ENCODE measurements around the gene KLF11. TPM values are rescaled to one million over a fixed set of nuclear protein-coding genes. Genes with fewer than 3 reads are reported as not detected.

Gene KLF11
- total RNA-seq, 2 donors from 2014 or later = 38.0 to 44.5 TPM

DNA sequence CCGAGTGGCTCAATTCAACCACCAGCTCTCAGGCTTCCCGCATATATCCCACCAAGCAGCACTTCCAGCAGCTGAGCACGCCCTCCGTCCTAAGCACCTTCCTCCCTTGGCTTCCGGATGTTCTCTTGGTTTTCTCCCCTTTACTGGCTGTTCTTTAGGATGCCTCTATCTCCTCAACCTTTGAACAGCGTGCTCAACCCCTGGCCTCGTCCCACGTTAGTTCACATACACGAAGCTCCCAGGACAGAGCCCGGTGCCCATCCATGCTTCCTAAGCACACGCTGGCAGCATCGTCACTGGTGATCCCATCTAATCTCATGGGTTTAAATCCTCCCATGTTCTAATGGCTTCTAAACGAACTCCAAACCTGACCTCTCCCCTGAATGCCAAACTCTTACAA lies 33.2 kb downstream of the KLF11 start:
- peaks cover 72% of the 10 kb centered on the region for H3K27me3 Mint-ChIP-seq
- no peak overlapping the region for H3K4me3 Mint-ChIP-seq
- H3K36me3 Mint-ChIP-seq (ENCODE audit: low read depth) = peaks cover 5% of the 10 kb centered on the region
- DNase-seq (no peak), ATAC-seq (no peak)
- no peaks in the 10 kb centered on the region for H3K9me3 ChIP-seq (ENCODE audit: control insufficient read depth, low read length, poor library complexity, severe bottlenecking)
- no peak overlapping the region for H3K27ac Mint-ChIP-seq
- H3K4me1 Mint-ChIP-seq = peaks cover 27% of the 10 kb centered on the region

DNA sequence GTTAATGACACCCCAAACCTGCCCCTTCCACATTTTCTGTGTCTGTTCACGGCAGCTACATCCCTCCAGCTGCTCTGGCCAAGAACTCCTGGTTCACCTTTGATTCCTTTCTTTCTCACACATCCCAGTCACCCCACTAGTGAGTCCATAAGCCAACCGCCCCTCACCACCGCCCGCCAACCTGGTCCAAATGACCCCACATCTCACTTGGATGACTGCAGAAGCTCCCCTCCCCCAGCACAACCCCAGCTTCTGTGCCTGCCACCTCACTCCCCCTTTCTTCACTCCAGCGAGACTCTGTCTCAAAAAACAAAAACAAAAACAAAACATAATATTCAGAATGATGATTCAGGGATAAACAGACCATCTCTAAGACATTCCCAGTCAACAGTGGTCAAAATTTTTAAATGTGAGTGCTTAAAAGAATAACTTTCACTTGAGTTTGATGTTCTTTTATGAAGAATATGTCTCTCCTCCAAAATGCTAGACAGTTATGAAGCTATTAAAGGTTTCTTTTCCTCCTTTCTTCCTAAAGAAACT lies 33.7 kb downstream of the KLF11 start:
- ATAC-seq (no peak), DNase-seq (no peak)
- Mint-ChIP-seq H3K36me3 (ENCODE audit: low read depth) (peaks cover 5% of the 10 kb centered on the region), H3K4me1 (peaks cover 27% of the 10 kb centered on the region), H3K27me3 (peaks cover 77% of the 10 kb centered on the region), H3K4me3 (no peak overlapping the region), H3K27ac (no peak overlapping the region)
- H3K9me3 ChIP-seq (ENCODE audit: control insufficient read depth, low read length, poor library complexity, severe bottlenecking) = no peaks in the 10 kb centered on the region

DNA sequence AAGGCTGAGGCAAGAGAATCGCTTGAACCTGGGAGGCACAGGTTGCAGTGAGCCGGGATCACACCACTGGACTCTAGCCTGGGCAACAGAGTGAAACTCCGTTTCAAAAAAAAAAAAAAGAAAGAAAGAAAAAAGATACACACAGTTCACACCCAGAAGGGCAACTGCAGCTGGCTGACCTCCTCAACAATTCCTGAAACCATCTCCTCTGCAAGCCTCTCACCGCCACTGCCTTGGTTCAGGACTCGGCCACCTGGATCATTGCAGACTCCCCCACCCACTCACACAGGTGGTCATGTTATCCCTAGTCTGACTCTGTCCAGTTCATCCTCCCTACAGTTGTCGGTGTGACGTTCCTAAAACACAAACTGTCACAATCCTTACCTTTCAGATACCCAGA lies 34.7 kb downstream of the KLF11 start:
- DNase-seq (no peak), ATAC-seq (no peak)
- H3K9me3 ChIP-seq (ENCODE audit: control insufficient read depth, low read length, poor library complexity, severe bottlenecking) = no peaks in the 10 kb centered on the region
- peaks cover 5% of the 10 kb centered on the region for H3K36me3 Mint-ChIP-seq (ENCODE audit: low read depth)
- H3K4me3 Mint-ChIP-seq = peak overlapping the region; percentile 86
- peaks cover 77% of the 10 kb centered on the region for H3K27me3 Mint-ChIP-seq
- peaks cover 21% of the 10 kb centered on the region for H3K4me1 Mint-ChIP-seq
- no peak overlapping the region for H3K27ac Mint-ChIP-seq

DNA sequence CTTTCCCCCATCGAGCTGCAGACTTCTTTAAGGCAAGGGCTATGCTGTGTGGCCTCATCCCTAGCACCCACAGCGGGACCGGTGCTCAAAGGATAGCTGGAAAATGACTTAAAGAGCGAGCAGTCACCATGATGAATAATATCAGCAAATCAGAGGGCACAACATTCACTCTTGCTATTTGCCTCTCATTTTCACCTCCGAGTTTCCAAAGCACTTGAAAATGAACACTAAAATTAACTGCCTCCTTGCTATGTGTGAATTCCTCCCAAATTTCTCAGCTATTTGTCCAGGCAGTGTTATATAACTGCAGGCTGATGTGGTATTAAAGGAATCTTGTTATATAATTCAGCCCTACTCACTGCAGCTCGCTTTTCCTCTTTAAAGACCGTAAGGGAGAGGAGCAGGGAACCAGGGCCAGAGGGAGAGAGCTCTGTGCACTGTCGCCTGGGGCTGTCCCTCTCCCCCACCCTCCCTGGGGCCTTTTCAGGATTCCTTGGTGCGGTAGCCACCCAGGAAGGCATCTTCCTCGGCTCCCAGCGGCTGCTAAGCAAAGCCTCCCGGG lies 35.4 kb downstream of the KLF11 start:
- Mint-ChIP-seq H3K36me3 (ENCODE audit: low read depth) (peaks cover 5% of the 10 kb centered on the region), H3K27ac (peak overlapping the region; percentile 24), H3K4me3 (peak overlapping the region; percentile 86), H3K27me3 (peaks cover 80% of the 10 kb centered on the region), H3K4me1 (peaks cover 22% of the 10 kb centered on the region)
- peak; percentile 2 for ATAC-seq
- no peaks in the 10 kb centered on the region for H3K9me3 ChIP-seq (ENCODE audit: control insufficient read depth, low read length, poor library complexity, severe bottlenecking)
- DNase-seq = no peak

DNA sequence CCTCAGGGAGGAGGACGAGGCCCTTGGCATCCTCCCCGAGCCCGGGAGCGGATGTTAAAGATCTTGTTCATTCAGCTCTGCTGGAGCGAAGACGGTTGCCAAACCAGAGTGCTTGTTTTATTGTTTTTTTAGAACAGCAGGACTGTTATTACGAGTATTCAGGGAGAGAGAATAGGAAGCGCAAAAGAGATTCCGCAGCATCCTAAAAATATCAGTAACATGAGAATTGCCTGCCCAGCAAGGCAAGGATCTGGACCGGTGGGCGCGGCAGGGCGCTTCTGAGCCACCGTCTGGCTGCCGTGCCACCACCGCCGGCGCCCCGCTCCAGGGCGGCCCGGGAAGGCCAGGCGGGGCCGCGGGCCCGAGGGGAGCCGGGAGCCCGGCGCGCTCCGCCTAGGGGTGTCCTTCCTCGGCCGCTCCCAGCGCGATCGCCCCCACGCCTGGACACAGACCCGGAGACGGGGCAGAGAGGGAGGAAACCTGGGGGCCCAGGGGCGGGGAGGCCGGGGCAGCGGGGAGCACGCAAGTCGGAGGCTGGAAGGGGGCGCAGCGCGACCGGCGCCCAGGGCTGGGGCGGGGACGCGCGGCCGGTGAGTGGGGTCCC lies 36.0 kb downstream of the KLF11 start:
- Mint-ChIP-seq H3K4me3 (peak overlapping the region; percentile 86), H3K36me3 (ENCODE audit: low read depth) (peaks cover 5% of the 10 kb centered on the region), H3K27ac (peak overlapping the region; percentile 24), H3K4me1 (peaks cover 23% of the 10 kb centered on the region), H3K27me3 (peaks cover 80% of the 10 kb centered on the region)
- DNase-seq = no peak
- peak; percentile 55 for ATAC-seq
- H3K9me3 ChIP-seq (ENCODE audit: control insufficient read depth, low read length, poor library complexity, severe bottlenecking) = no peaks in the 10 kb centered on the region

DNA sequence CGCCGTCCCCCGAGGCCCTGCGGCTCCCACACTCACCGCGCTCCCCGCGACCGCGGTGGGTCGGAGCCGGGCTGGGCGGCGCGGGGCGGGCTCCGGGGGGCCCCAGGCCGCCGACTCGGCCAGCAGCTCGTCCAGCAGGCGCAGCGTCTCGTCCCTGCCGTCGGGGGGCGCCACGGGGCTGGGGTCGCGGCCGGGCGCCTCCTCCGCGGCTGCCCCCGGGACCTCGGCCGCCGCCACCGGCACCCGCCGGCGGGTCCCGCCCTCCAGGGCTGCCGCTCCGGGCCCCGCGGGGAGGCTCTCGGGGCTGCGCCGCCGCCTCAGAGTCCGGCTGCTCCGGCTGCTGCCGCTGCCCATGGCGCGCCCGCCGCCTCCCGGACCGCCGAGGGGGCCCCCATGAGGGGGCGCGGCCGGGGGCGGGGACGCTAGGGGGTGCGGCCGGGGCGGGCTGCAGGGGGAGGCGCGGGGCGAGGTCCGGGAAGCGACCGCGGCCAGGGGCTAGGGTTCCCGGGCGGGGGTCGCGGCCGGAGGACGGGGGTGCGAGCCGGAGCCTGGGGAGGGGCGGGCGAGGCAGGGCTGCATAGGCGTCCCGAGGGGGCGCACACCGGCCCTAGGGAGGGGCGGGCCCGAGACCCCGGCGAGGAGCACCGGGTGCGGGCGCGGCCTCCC lies 36.7 kb downstream of the KLF11 start, which contains the start of gene CYS1:
CYS1 (minus strand) TSS at position 542 of the 666 bp plus-strand sequence; CDS start at position 354, 188 bp downstream.
- DNase-seq = no peak
- Mint-ChIP-seq H3K27me3 (peaks cover 78% of the 10 kb centered on the region), H3K4me3 (peak within 1 kb of the TSS; percentile 86), H3K27ac (peak within 1 kb of the TSS; percentile 24), H3K36me3 (ENCODE audit: low read depth) (peaks cover 5% of the 10 kb centered on the region), H3K4me1 (peaks cover 25% of the 10 kb centered on the region)
- H3K9me3 ChIP-seq (ENCODE audit: control insufficient read depth, low read length, poor library complexity, severe bottlenecking) = no peaks in the 10 kb centered on the region
- peak; percentile 24 for ATAC-seq

DNA sequence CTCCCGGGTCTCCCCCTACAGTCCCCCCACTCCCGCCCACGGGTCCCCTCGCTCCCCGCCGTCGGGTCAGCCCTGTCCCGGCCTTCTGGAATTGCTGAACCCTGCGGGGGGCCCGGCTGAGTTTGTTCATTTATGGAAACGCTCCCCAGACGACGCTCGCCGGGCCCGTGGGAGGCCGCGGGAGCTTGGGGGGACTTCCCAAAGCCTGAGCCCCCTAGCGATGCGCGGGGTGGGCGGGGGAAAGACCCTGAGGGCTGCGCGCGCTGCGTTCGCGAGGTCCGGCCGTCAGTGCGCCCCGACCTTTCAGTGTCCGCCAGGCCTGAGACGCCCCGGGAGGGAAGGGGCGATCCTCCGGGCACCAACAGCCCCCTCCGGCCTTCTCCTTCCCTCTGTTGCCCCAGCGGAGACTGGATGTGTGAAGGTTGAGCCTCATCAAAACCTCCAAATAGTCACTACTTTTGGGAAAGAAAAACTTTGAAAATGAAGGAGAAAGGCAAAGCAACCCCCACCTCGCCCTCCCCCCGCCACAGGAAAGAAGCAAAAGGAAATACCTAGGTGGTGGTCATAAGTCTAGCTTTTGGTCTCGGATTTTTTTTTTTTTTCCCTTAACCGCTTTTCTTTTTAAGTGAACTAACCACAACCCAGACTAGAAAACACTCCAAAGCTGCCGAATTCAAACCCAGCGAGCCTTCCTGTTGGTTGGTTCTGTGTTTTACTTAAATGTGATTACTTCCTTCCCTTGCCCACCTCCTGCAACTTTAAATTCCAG lies 37.4 kb downstream of the KLF11 start:
- Mint-ChIP-seq H3K27me3 (peaks cover 75% of the 10 kb centered on the region), H3K36me3 (ENCODE audit: low read depth) (peaks cover 5% of the 10 kb centered on the region), H3K27ac (peak overlapping the region; percentile 8), H3K4me1 (peaks cover 25% of the 10 kb centered on the region), H3K4me3 (peak overlapping the region; percentile 78)
- H3K9me3 ChIP-seq (ENCODE audit: control insufficient read depth, low read length, poor library complexity, severe bottlenecking) = no peaks in the 10 kb centered on the region
- peak; percentile 74 for ATAC-seq
- DNase-seq = peak in 1 of 3 donors; percentile 10

DNA sequence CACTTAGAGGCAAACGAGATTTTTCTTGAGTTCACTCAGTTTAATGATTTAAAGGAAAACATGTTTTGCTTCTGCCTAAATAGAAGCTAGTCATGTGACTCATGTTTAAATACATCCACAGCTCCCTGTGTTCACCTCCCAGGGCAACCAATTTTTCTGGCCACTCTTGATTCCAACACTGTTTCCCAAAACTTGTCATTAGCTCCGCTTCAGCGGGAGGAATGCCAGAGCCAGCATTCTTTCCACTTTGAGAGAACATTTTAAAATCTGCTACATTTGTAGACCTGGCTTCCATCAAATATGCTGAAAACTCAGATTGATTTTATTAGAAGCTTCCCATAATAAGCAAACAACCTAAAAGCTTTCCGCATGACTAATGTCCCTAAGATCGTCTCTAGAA lies 39.7 kb downstream of the KLF11 start:
- H3K9me3 ChIP-seq (ENCODE audit: control insufficient read depth, low read length, poor library complexity, severe bottlenecking) = no peaks in the 10 kb centered on the region
- Mint-ChIP-seq H3K4me3 (no peak overlapping the region), H3K27ac (no peak overlapping the region), H3K27me3 (peaks cover 74% of the 10 kb centered on the region), H3K4me1 (peaks cover 16% of the 10 kb centered on the region), H3K36me3 (ENCODE audit: low read depth) (peaks cover 4% of the 10 kb centered on the region)
- DNase-seq (no peak), ATAC-seq (no peak)

DNA sequence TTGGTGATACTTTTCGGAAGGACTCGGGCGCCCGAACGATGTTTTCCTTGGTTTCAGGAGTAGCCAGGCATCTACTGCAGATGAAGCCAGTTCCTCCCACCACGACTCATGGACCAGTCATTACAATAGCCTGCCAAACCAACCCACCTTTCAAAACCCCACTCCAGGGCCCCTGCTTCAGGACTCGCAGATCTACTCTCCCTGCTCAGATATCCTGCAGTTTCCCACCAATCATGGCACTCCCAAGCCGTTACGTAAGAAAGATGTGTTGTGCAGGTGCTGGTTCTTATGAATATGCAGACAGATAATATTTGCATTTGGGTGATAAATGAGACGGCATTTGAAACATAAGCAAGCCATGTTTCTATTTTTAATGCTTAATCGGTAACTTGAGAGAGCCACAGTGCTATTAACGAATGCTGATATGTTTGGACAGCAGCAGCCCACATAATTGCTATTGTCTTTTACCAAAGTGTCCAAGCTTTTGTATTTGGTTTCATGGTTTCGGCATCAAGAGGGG lies 40.4 kb downstream of the KLF11 start:
- ATAC-seq (no peak), DNase-seq (no peak)
- no peak overlapping the region for H3K4me3 Mint-ChIP-seq
- H3K27me3 Mint-ChIP-seq = peaks cover 67% of the 10 kb centered on the region
- peaks cover 4% of the 10 kb centered on the region for H3K36me3 Mint-ChIP-seq (ENCODE audit: low read depth)
- peaks cover 13% of the 10 kb centered on the region for H3K4me1 Mint-ChIP-seq
- H3K9me3 ChIP-seq (ENCODE audit: control insufficient read depth, low read length, poor library complexity, severe bottlenecking) = no peaks in the 10 kb centered on the region
- H3K27ac Mint-ChIP-seq = no peak overlapping the region

DNA sequence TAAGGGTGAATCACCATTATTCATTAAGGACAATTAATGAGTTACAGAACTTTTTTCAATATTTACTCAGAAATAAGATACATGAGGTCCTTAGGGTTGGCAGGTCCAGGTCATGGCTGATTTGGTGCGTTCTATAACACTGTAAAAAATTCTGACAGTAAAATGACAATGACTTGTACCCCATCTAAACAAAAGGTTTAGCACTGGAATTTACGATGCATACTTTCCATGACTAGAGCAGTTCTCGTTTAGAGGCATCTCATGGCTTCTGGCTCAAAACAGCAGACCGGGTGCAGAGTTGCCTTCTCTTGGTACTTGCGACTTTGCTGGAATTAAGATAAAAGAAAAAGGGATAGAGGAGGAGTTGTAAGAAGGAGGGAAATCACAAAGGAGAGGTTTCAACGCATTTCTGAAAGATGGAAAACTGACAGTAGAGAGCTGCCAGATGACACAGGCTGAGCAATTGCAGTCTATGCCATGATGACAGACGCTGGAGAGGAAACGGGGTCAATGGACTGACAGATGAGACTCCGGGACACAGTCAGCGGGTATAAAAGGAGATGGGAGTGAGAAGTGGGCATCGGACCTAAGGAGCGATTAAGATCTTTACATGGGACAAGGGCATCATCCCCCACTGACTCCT lies 41.0 kb downstream of the KLF11 start:
- Mint-ChIP-seq H3K27ac (no peak overlapping the region), H3K4me3 (no peak overlapping the region), H3K36me3 (ENCODE audit: low read depth) (peaks cover 4% of the 10 kb centered on the region), H3K4me1 (peaks cover 9% of the 10 kb centered on the region), H3K27me3 (peaks cover 67% of the 10 kb centered on the region)
- DNase-seq (no peak), ATAC-seq (no peak)
- no peaks in the 10 kb centered on the region for H3K9me3 ChIP-seq (ENCODE audit: control insufficient read depth, low read length, poor library complexity, severe bottlenecking)

DNA sequence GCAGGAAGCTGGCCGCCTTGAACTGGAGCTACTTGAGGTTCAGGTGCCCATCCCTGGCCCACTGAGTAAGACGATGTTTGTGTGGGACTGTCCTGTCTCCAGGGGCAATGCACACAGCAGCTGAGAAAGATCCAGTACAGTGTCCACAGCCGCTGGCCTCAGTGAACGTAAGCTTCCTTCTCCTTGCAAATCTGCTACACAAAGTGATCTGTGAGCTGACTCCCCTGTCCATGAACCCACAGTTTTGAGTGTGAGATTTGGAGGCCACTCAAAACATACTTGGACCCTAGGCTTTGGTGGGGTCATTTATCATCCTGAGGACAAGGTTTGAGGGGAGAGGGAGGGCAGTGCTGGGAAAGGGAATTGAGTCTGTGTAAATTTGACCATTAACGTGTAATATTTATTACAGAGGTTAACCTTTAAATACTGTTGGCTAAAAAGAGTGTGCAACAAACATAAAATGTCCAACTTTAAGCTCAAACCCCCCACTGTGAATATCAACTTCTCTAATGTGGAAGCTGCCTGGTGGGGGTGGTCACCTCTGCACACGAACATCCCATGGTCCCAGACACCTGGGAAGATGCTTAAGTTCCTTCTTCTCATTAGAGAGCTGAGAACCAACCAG lies 41.8 kb downstream of the KLF11 start:
- DNase-seq (no peak), ATAC-seq (no peak)
- H3K36me3 Mint-ChIP-seq (ENCODE audit: low read depth) = peaks cover 4% of the 10 kb centered on the region
- no peaks in the 10 kb centered on the region for H3K9me3 ChIP-seq (ENCODE audit: control insufficient read depth, low read length, poor library complexity, severe bottlenecking)
- H3K4me3 Mint-ChIP-seq = no peak overlapping the region
- H3K27ac Mint-ChIP-seq = no peak overlapping the region
- H3K4me1 Mint-ChIP-seq = peaks cover 9% of the 10 kb centered on the region
- peaks cover 75% of the 10 kb centered on the region for H3K27me3 Mint-ChIP-seq

DNA sequence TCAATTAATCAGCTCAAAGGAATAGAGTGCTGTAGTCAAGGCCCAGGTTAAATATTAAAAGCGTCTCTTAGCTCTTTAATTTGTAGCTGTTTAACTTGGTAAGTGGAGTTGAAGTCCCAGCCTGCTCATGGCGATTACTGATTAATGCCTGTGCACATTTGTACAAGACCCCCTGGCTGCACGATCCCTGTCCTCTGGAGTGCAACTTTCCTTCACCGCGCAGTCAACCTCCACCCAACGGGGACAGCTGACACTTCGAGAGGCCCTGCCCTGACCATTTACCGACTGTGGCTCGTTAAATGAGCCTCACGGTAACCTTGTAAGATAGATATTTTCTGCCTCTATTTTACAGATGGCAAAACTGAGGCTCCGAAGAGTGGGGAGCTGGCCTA lies 42.3 kb downstream of the KLF11 start:
- H3K27me3 Mint-ChIP-seq = peaks cover 80% of the 10 kb centered on the region
- no peak overlapping the region for H3K4me3 Mint-ChIP-seq
- peaks cover 4% of the 10 kb centered on the region for H3K36me3 Mint-ChIP-seq (ENCODE audit: low read depth)
- no peak for DNase-seq
- ATAC-seq = no peak
- H3K27ac Mint-ChIP-seq = no peak overlapping the region
- no peaks in the 10 kb centered on the region for H3K9me3 ChIP-seq (ENCODE audit: control insufficient read depth, low read length, poor library complexity, severe bottlenecking)
- H3K4me1 Mint-ChIP-seq = peaks cover 9% of the 10 kb centered on the region
